ENCODE measurements around the gene CHCHD3.

- TF ChIP-seq POLR2AphosphoS5 (IDR thresholded peaks at IDR 0.05; ENCODE audit: low read depth, low read length) (no peak), SPI1 (IDR thresholded peaks at IDR 0.05; ENCODE audit: low read depth, low read length) (no peak), POLR2A (IDR thresholded peaks at IDR 0.05; ENCODE audit: low read depth, low read length) (no peak), TAF1 (IDR thresholded peaks at IDR 0.05; ENCODE audit: low read depth, low read length) (no peak)
Observed at GRCh38 chr7:132980402-132980801, 101.5 kb downstream of the CHCHD3 start.
